NOMO-1 treated with DMSO at 0.1 percent for 48 hours (cell line): ENCODE measurements around the gene NHSL1.
A peak's percentile ranks its signal among the peaks of the same experiment; 100 is the strongest.
"Not testable (repeated sequence)": the region's sequence is repeated elsewhere in the genome, so short reads cannot be mapped to it uniquely, and the experiment has no call there.

Experiments used
- DNase-seq: peaks from one replicate; lab custom pipeline; 2025; ENCODE audit not compliant: unreplicated experiment; lab: John Stamatoyannopoulos, UW

The NHSL1 gene

GRCh38 chr6:138429761-138430160 is 69.5 kb downstream of the NHSL1 start:
- DNase-seq = no peak

GRCh38 chr6:138428944-138429598 is 70.2 kb downstream of the NHSL1 start:
- peak; percentile 48 for DNase-seq

GRCh38 chr6:138427701-138428100 is 71.6 kb downstream of the NHSL1 start:
- no peak for DNase-seq

- DNase-seq = no peak
Observed at GRCh38 chr6:138426500-138427123, 72.7 kb downstream of the NHSL1 start.

- DNase-seq = not testable (repeated sequence)
Observed at GRCh38 chr6:138425256-138425655, 74.0 kb downstream of the NHSL1 start.

- DNase-seq = no peak
Observed at GRCh38 chr6:138424004-138424904, 75.0 kb downstream of the NHSL1 start.

- DNase-seq = peak; percentile 54
Observed at GRCh38 chr6:138422861-138423260, 76.4 kb downstream of the NHSL1 start.

GRCh38 chr6:138421608-138422007 is 77.7 kb downstream of the NHSL1 start:
- no peak for DNase-seq

GRCh38 chr6:138421089-138421488 is 78.2 kb downstream of the NHSL1 start:
- DNase-seq = no peak

GRCh38 chr6:138420356-138420755 is 78.9 kb downstream of the NHSL1 start:
- no peak for DNase-seq

- DNase-seq = no peak
Observed at GRCh38 chr6:138419766-138420165, 79.5 kb downstream of the NHSL1 start.

GRCh38 chr6:138418118-138418742 is 81.1 kb downstream of the NHSL1 start:
- DNase-seq = no peak

- no peak for DNase-seq
Observed at GRCh38 chr6:138417493-138418117, 81.7 kb downstream of the NHSL1 start.

- DNase-seq = no peak
Observed at GRCh38 chr6:138416206-138416605, 83.1 kb downstream of the NHSL1 start.

GRCh38 chr6:138415125-138415524 is 84.2 kb downstream of the NHSL1 start:
- DNase-seq = no peak

- DNase-seq = peak; percentile 78
Observed at GRCh38 chr6:138410972-138411880, 88.1 kb downstream of the NHSL1 start.

- DNase-seq = peak; percentile 55
Observed at GRCh38 chr6:138410048-138410735, 89.1 kb downstream of the NHSL1 start.

GRCh38 chr6:138406443-138406842 is 92.9 kb downstream of the NHSL1 start:
- DNase-seq = peak; percentile 68

- peak; percentile 10 for DNase-seq
Observed at GRCh38 chr6:138405816-138406413, 93.4 kb downstream of the NHSL1 start.
